Measurements from ENCODE around the gene FAM3C. TPM values are rescaled to one million over a fixed set of nuclear protein-coding genes. Genes with fewer than 3 reads are reported as not detected.

The FAM3C gene
- total RNA-seq, 1 donor from 2014 or later: 56.2 TPM

GRCh38 chr7:121416533-121416932 lies 20.4 kb upstream of the FAM3C start:
- intact Hi-C loops (cut with DNase I): no loop called here
- DNase-seq (ENCODE audit: low spot score) (no peak), ATAC-seq (no peak)

- ATAC-seq (no peak), DNase-seq (ENCODE audit: low spot score) (no peak)
- intact Hi-C loops (cut with DNase I): no loop called here
Observed at GRCh38 chr7:121414436-121414835, 18.3 kb upstream of the FAM3C start.

- ATAC-seq (no peak), DNase-seq (ENCODE audit: low spot score) (no peak)
- intact Hi-C loops (cut with DNase I): no loop called here
Observed at GRCh38 chr7:121411597-121411979, 15.5 kb upstream of the FAM3C start.

- intact Hi-C loops (cut with DNase I): no loop called here
- DNase-seq (ENCODE audit: low spot score): no peak
- ATAC-seq: no peak
Observed at GRCh38 chr7:121410829-121411596, 14.9 kb upstream of the FAM3C start.

- DNase-seq (ENCODE audit: low spot score) (no peak), ATAC-seq (no peak)
- intact Hi-C loops (cut with DNase I): no loop called here
Observed at GRCh38 chr7:121406944-121407343, 10.8 kb upstream of the FAM3C start.

- no peak for ATAC-seq
- DNase-seq (ENCODE audit: low spot score): no peak
- intact Hi-C loops (cut with DNase I): no loop called here
Observed at GRCh38 chr7:121406461-121406860, 10.4 kb upstream of the FAM3C start.

- DNase-seq (ENCODE audit: low spot score) (no peak), ATAC-seq (no peak)
- intact Hi-C loops (cut with DNase I): no loop called here
Observed at GRCh38 chr7:121404348-121404747, 8.2 kb upstream of the FAM3C start.

- intact Hi-C loops (cut with DNase I): no loop called here
- ATAC-seq (no peak), DNase-seq (ENCODE audit: low spot score) (no peak)
Observed at GRCh38 chr7:121402701-121403100, 6.6 kb upstream of the FAM3C start.

GRCh38 chr7:121401896-121402295 lies 5.8 kb upstream of the FAM3C start:
- DNase-seq (ENCODE audit: low spot score): no peak
- intact Hi-C loops (cut with DNase I): no loop called here
- no peak for ATAC-seq

GRCh38 chr7:121398246-121398645 lies 2.1 kb upstream of the FAM3C start:
- ATAC-seq: no peak
- intact Hi-C loops (cut with DNase I): no loop called here
- no peak for DNase-seq (ENCODE audit: low spot score)

GRCh38 chr7:121397822-121398221 lies 1.7 kb upstream of the FAM3C start:
- intact Hi-C loops (cut with DNase I): no loop called here
- no peak for DNase-seq (ENCODE audit: low spot score)
- ATAC-seq: no peak

- intact Hi-C loops (cut with DNase I): no loop called here
- DNase-seq (ENCODE audit: low spot score) (no peak), ATAC-seq (no peak)
Observed at GRCh38 chr7:121397361-121397760, 1.3 kb upstream of the FAM3C start.

GRCh38 chr7:121395494-121395960 lies 581 bp downstream of the FAM3C start:
- peak; percentile 5 for ATAC-seq
- intact Hi-C loops (cut with DNase I): no loop called here
- DNase-seq (ENCODE audit: low spot score): peak; percentile 65

- no peak for DNase-seq (ENCODE audit: low spot score)
- intact Hi-C loops (cut with DNase I): no loop called here
- no peak for ATAC-seq
Observed at GRCh38 chr7:121394709-121395140, 1.4 kb downstream of the FAM3C start.

GRCh38 chr7:121393005-121393366 lies 3.1 kb downstream of the FAM3C start:
- ATAC-seq (no peak), DNase-seq (ENCODE audit: low spot score) (no peak)
- intact Hi-C loops (cut with DNase I): no loop called here

- intact Hi-C loops (cut with DNase I): no loop called here
- DNase-seq (ENCODE audit: low spot score): no peak
- no peak for ATAC-seq
Observed at GRCh38 chr7:121392277-121393004, 3.7 kb downstream of the FAM3C start.

- no peak for ATAC-seq
- DNase-seq (ENCODE audit: low spot score): no peak
Observed at GRCh38 chr7:121391686-121392085, 4.4 kb downstream of the FAM3C start.

GRCh38 chr7:121390617-121391016 lies 5.5 kb downstream of the FAM3C start:
- no peak for ATAC-seq
- DNase-seq (ENCODE audit: low spot score): no peak
- intact Hi-C loops (cut with DNase I): no loop called here

More at GRCh38 chr7:121391686-121392085, 4.4 kb downstream of the FAM3C start:
- intact Hi-C loops (cut with DNase I): no loop called here

GRCh38 chr7:121390109-121390508 lies 6.0 kb downstream of the FAM3C start:
- no peak for ATAC-seq
- intact Hi-C loops (cut with DNase I): no loop called here
- no peak for DNase-seq (ENCODE audit: low spot score)

GRCh38 chr7:121388950-121389349 lies 7.2 kb downstream of the FAM3C start:
- intact Hi-C loops (cut with DNase I): no loop called here
- DNase-seq (ENCODE audit: low spot score) (no peak), ATAC-seq (no peak)

- ATAC-seq (peak; percentile 53), DNase-seq (ENCODE audit: low spot score) (no peak)
- intact Hi-C loops (cut with DNase I): no loop called here
Observed at GRCh38 chr7:121385800-121386179, 10.3 kb downstream of the FAM3C start.

Data from sciatic nerve (tissue), 2 donors.